BJ (cell line): ENCODE measurements around the gene U2SURP. TPM values are rescaled to one million over a fixed set of nuclear protein-coding genes. Genes with fewer than 3 reads are reported as not detected.
A peak's percentile ranks its signal among the peaks of the same experiment; 100 is the strongest.

Experiments
- CTCF ChIA-PET: fragments of 350-600 bp; formaldehyde crosslinking; extraction: SDS; loops from one replicate; lab custom pipeline; 2021; ENCODE audit warnings: antibody characterized with exemption, inconsistent platforms; lab: Yijun Ruan, JAX
- POLR2A ChIA-PET: fragments of 300-600 bp; sonication (Branson Sonifier 250); formaldehyde crosslinking; extraction: SDS; loops from one replicate; lab custom pipeline; 2021; ENCODE audit warnings: antibody characterized with exemption; lab: Charles Lee
- DNase-seq: peaks from one replicate; pipeline ENCODE4 v3.0.0-alpha.2; 2011; ENCODE audit warnings: low read depth
- H3K27me3 ChIP-seq: 2 replicates; pipeline ENCODE4 v1.6.0; 2011; ENCODE audit warnings: low read length; ENCODE audit not compliant: control insufficient read depth, insufficient read depth
- H3K36me3 ChIP-seq: 2 replicates; pipeline ENCODE4 v1.5.1; 2011; ENCODE audit warnings: low read length; ENCODE audit not compliant: control insufficient read depth, insufficient read depth
- H3K4me3 ChIP-seq: 2 replicates; pipeline ENCODE4 v1.5.1; 2011; ENCODE audit warnings: low read depth, mild to moderate bottlenecking, control low read depth, low read length
- polyA plus RNA-seq: library from polyadenylated mRNA; depleted of rRNA; stranded (reverse); fragments of >200 nt; gene quantifications from 2 replicates; pipeline ENCODE4 v1.2.3, GENCODE V29; 2011
- TF ChIP-seq, protein P1 (sequence below): IDR thresholded peaks from 2 replicates; pipeline ENCODE4 v1.5.1; 2011; ENCODE audit warnings: low read depth, mild to moderate bottlenecking, control low read depth, inconsistent platforms, low read length, moderate library complexity; ENCODE audit not compliant: insufficient read depth

U2SURP gene
- polyA plus RNA-seq, 1 experiment, result 22.6 TPM

GRCh38 chr3:143000528-143000927 is 842 bp upstream of the U2SURP start:
- ChIA-PET CTCF (interaction anchor here (0.7 to 1.7 kb wide), 5 partner anchors 13 to 421 kb away, joined by 3 to 8 read pairs (median 5); no protein-coding TSS in a partner anchor), POLR2A (interaction anchor here (0.6 kb wide), 2 partner anchors 422 to 1597 kb away, joined by 4 to 16 read pairs; partner anchors contain the start of gene ATR)
- DNase-seq, result no peak
- TF ChIP-seq, protein P1, sequence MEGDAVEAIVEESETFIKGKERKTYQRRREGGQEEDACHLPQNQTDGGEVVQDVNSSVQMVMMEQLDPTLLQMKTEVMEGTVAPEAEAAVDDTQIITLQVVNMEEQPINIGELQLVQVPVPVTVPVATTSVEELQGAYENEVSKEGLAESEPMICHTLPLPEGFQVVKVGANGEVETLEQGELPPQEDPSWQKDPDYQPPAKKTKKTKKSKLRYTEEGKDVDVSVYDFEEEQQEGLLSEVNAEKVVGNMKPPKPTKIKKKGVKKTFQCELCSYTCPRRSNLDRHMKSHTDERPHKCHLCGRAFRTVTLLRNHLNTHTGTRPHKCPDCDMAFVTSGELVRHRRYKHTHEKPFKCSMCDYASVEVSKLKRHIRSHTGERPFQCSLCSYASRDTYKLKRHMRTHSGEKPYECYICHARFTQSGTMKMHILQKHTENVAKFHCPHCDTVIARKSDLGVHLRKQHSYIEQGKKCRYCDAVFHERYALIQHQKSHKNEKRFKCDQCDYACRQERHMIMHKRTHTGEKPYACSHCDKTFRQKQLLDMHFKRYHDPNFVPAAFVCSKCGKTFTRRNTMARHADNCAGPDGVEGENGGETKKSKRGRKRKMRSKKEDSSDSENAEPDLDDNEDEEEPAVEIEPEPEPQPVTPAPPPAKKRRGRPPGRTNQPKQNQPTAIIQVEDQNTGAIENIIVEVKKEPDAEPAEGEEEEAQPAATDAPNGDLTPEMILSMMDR, result no peak
- Histone ChIP-seq H3K4me3 (peak overlapping the region; percentile 64), H3K27me3 (no peaks in the 10 kb centered on the region), H3K36me3 (no peaks in the 10 kb centered on the region)

- H3K36me3 ChIP-seq, result no peaks in the 10 kb centered on the region
- ChIA-PET CTCF (interaction anchor here (0.7 to 1.7 kb wide), 6 partner anchors 9 to 422 kb away, joined by 3 to 8 read pairs (median 4); no protein-coding TSS in a partner anchor), POLR2A (interaction anchor here (0.6 kb wide), 2 partner anchors 423 to 1598 kb away, joined by 4 to 16 read pairs; partner anchors contain the start of gene ATR)
- no peak for DNase-seq
- no peaks in the 10 kb centered on the region for H3K27me3 ChIP-seq
- TF ChIP-seq, protein P1, result no peak
- H3K4me3 ChIP-seq, result peak overlapping the region; percentile 64
These were observed 369 bp upstream of the U2SURP start for GRCh38 chr3:143001034-143001368.

DNA sequence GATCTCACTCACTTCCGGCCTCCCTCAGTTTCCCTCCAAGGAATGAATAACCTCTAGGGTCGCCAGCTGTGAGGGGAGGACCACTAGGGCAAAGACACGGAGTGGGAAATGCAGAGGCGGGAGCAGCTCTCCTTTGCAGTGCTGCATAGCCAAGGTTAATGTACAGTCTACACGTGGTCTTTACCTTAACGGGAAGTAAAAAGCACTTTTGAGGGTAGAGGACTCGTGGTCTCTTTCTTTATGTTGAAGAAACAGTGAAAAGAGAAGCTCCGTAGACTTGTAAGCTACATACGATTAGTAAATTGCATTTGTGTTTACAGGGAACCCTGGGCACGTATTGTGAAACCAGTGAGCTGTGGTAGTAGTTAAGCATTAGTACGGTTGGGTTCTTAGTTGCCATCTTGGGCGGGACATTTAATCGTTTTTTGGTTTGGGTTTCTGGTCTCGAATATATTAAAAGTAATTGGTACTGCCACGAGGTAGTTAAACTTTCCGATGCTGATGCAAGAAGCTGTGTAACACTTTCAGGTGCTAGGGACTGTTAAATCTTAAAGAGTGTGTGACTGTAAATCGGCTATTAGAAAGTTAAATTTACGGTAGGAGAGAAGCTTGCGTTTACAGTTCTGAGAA is 828 bp downstream of the U2SURP start:
- TF ChIP-seq, protein P1, result no peak
- no peak for DNase-seq
- POLR2A ChIA-PET, result interaction anchor here (0.6 kb wide), 1 partner anchor 416 kb away, joined by 3 read pairs; no protein-coding TSS in a partner anchor
- Histone ChIP-seq H3K4me3 (peak overlapping the region; percentile 64), H3K36me3 (no peaks in the 10 kb centered on the region), H3K27me3 (no peaks in the 10 kb centered on the region)
- CTCF ChIA-PET, result interaction anchor here (1.0 to 1.7 kb wide), 5 partner anchors 7 to 174 kb away, joined by 3 to 8 read pairs (median 3); no protein-coding TSS in a partner anchor

- H3K4me3 ChIP-seq, result peak overlapping the region; percentile 64
- no peak for DNase-seq
- H3K36me3 ChIP-seq, result no peaks in the 10 kb centered on the region
- POLR2A ChIA-PET, result interaction anchor here (0.6 kb wide), 1 partner anchor 18 kb away, joined by 6 read pairs; no protein-coding TSS in a partner anchor
- CTCF ChIA-PET, result no interaction called here
- no peaks in the 10 kb centered on the region for H3K27me3 ChIP-seq
- TF ChIP-seq, protein P1, result no peak
These were observed 1.4 kb downstream of the U2SURP start for GRCh38 chr3:143002727-143003126.

DNA sequence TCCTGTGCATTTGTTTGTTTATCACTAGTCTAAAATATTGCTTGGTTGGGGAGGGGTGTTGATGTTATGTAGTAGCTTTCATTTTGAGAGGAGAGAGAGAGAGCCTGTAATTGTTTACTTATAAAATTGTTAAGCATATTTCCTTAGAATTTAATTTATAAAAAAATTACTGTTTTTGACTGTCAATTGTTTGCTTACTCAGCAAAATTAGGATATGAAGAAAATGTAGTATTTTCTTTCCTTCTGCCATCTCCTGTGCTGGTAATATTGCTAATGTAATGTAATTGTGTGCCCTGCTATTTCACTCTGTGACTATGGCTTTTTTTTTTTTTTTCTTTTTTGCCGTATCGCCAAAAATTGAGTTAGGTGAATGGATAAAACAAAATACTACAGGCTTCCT is 3.5 kb downstream of the U2SURP start:
- ChIA-PET POLR2A (no interaction called here), CTCF (no interaction called here)
- TF ChIP-seq, protein P1, result no peak
- H3K4me3 ChIP-seq, result no peak overlapping the region
- H3K27me3 ChIP-seq, result no peaks in the 10 kb centered on the region
- no peaks in the 10 kb centered on the region for H3K36me3 ChIP-seq
- no peak for DNase-seq
